ENCODE results near the gene MB.

- TF ChIP-seq CTCF (IDR thresholded peaks at IDR 0.05; ENCODE audit: insufficient read depth, low read length): no peak
- TF ChIP-seq REST (IDR thresholded peaks at IDR 0.05; ENCODE audit: insufficient replicate concordance, low read depth): no peak
- TF ChIP-seq GABPA (IDR thresholded peaks at IDR 0.05; ENCODE audit: low read depth): no peak
Measured at GRCh38 chr22:35630387-35630793, 13.3 kb upstream of the MB start.
